ENCODE results near the gene AGR2.

Gene AGR2

DNA sequence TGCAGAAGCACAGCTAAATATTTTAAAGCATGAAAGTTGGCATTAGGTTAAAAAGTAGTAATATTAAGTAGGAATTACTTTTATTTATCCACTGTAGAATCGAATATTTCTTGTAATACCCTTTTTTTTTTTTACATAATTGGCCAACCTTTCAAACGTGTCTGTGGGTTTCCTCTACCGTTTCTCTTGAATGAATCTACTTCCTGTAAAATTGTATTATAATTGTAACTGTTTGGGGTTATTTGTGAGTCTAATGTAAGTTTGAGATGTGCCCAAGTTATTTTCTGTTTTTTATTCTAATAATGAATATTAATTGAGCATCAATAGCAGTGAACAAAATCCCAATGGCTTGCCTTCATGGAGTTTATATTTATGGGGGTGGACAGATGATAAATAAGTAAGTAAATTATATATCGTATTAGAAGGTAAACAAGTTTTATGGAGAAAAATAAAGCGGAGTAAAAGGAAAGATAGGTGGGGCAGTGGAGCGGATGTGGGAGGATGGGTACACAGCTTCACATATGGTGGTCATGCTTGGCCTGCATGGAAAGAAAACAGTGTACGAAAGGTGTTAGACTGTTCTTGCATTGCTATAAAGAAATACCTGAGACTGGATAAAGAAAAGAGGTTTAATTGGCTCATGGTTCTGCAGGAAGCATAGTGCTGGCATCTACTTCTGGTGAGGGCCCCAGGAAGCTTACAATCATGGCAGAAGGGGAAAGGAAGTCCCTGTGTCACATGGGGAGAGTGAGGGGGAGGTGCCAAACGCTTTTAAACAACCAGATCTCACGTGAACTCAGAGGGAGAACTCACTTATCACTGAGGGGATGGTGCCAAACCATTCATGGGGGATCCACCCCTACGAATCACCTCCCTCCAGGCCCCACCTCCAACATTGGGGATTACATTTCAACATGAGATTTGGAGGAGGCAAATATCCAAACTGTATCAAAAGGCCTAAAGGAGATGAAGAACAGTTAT is 45.9 kb downstream of the AGR2 start:
- DNase-seq: no peak
- Histone ChIP-seq H3K4me3 (ENCODE audit: low read depth, low read length) (no peak overlapping the region), H3K27ac (no peak overlapping the region), H3K27me3 (replicated peaks) (no peaks in the 10 kb centered on the region), H3K36me3 (replicated peaks) (no peaks in the 10 kb centered on the region)
- in situ Hi-C loops (cut with HindIII; ENCODE audit: low pct_ligation_motif_present, low sequenced_read_pairs): no loop called here
- TF ChIP-seq, protein P1, sequence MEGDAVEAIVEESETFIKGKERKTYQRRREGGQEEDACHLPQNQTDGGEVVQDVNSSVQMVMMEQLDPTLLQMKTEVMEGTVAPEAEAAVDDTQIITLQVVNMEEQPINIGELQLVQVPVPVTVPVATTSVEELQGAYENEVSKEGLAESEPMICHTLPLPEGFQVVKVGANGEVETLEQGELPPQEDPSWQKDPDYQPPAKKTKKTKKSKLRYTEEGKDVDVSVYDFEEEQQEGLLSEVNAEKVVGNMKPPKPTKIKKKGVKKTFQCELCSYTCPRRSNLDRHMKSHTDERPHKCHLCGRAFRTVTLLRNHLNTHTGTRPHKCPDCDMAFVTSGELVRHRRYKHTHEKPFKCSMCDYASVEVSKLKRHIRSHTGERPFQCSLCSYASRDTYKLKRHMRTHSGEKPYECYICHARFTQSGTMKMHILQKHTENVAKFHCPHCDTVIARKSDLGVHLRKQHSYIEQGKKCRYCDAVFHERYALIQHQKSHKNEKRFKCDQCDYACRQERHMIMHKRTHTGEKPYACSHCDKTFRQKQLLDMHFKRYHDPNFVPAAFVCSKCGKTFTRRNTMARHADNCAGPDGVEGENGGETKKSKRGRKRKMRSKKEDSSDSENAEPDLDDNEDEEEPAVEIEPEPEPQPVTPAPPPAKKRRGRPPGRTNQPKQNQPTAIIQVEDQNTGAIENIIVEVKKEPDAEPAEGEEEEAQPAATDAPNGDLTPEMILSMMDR (IDR thresholded peaks at IDR 0.05; ENCODE audit: low read depth, low read length, missing control alignments): no peak

DNA sequence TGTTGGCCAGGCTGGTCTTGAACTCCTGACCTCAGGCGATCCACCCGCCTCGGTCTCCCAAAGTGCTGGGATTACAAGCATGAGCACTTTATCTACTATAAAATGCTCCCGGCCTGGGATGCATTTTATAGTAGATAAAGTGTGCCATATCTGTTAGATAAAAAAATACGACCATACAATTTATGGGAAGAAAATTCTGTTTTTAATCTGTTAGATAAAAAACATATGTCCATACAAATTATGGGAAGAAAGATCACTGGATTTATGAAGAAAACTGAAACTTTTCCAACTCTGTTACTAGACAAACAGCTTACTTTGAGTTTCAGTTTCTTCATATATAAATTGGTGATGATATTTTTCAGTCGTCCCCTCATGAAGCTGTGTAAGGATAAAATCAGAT is 46.8 kb downstream of the AGR2 start:
- no peaks in the 10 kb centered on the region for H3K36me3 ChIP-seq (replicated peaks)
- H3K4me3 ChIP-seq (ENCODE audit: low read depth, low read length): no peak overlapping the region
- no peak overlapping the region for H3K27ac ChIP-seq
- no peak for DNase-seq
- TF ChIP-seq, protein P1 (IDR thresholded peaks at IDR 0.05; ENCODE audit: low read depth, low read length, missing control alignments): no peak
- H3K27me3 ChIP-seq (replicated peaks): no peaks in the 10 kb centered on the region
- in situ Hi-C loops (cut with HindIII; ENCODE audit: low pct_ligation_motif_present, low sequenced_read_pairs): no loop called here

DNA sequence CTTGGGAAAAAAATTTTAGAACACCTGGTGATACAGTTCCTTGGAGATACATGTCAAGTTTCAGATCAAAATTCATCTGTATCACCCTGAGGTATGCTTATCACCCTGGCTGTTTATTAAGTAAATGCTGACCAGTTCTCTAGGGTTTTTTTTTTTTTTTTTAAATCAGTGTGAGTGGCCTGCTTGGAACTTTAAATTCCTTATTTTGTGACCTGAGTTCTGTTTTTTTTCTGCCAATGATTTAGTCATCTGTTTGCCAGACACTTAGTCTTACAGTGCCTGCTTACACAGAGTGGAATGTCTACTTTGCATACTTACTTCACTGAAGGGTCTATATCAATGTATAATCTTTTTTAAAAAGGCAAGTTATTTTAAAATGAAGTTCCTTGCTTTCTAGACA is 49.4 kb downstream of the AGR2 start:
- no peaks in the 10 kb centered on the region for H3K36me3 ChIP-seq (replicated peaks)
- no peak for DNase-seq
- H3K27me3 ChIP-seq (replicated peaks): no peaks in the 10 kb centered on the region
- H3K4me3 ChIP-seq (ENCODE audit: low read depth, low read length): no peak overlapping the region
- in situ Hi-C loops (cut with HindIII; ENCODE audit: low pct_ligation_motif_present, low sequenced_read_pairs): no loop called here
- TF ChIP-seq, protein P1 (IDR thresholded peaks at IDR 0.05; ENCODE audit: low read depth, low read length, missing control alignments): no peak
- H3K27ac ChIP-seq: no peak overlapping the region

DNA sequence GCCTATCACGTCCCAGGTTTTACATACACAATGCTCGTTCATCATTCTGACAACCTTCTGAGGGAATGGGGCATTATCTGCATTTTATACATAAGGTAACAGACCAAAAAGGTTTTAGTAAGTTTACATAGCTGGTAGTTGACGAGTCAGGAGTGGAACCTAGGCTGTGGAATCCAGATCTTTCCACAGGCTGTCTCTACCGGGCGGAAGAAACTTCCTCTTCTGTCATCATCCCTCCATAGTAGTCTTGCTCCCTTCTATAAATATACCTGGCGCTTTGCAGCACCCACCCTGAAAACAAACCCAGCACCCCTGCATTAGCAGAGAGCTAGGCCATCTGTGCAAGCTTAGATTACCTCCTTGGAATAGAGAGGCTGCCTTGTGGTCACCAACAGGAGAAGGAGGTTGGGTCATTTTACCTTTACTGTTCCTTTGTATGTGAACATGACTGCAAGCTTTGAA is 49.9 kb downstream of the AGR2 start:
- in situ Hi-C loops (cut with HindIII; ENCODE audit: low pct_ligation_motif_present, low sequenced_read_pairs): no loop called here
- Histone ChIP-seq H3K27me3 (replicated peaks) (no peaks in the 10 kb centered on the region), H3K4me3 (ENCODE audit: low read depth, low read length) (no peak overlapping the region), H3K27ac (no peak overlapping the region), H3K36me3 (replicated peaks) (no peaks in the 10 kb centered on the region)
- no peak for DNase-seq
- TF ChIP-seq, protein P1 (IDR thresholded peaks at IDR 0.05; ENCODE audit: low read depth, low read length, missing control alignments): no peak

DNA sequence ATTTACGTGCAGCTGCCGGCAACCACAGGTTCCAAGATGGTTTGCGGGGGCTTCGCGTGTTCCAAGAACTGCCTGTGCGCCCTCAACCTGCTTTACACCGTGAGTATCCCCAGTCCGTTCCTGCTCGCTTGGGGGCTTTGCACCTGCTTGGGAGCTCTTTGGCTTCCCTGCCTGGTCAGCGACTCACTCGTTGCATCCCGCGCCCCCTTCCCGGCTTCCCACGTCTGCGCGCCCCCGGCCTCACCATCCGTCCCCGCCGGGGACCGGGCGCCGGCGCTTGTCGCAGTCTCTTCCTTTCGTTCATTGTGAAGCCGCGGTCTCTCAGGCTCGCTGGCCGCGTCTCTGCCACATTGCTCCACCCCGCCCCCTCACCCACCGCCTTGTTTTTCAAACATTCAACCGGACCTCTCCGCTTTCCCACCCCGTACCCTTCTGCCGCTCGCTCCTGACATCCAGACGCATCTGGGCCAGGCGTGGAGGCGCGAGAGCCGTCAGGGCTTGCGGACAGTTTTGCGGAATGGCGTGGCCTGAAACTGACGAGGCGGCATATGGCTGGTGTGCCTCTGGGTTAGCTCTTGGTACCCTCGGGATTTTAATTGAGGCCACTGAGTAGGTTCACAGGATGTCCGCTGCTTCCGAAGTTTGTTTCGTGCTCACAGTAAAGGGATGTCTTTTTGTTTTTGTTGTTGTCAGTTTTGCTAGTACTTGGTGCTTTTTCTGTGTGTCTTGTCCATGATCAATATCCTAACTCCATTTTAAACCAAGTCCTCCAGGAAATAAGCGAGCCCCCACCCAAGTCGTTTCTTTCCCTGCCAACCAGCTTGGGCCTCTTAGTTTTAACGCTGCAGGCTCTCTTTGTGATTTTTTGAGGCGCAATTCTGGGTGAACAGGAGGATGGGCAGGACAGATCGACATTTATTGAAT is 50.6 kb downstream of the AGR2 start:
- Histone ChIP-seq H3K27me3 (replicated peaks) (no peaks in the 10 kb centered on the region), H3K4me3 (ENCODE audit: low read depth, low read length) (peak overlapping the region; percentile 79), H3K27ac (no peak overlapping the region), H3K36me3 (replicated peaks) (no peaks in the 10 kb centered on the region)
- TF ChIP-seq, protein P1 (IDR thresholded peaks at IDR 0.05; ENCODE audit: low read depth, low read length, missing control alignments): no peak
- in situ Hi-C loops (cut with HindIII; ENCODE audit: low pct_ligation_motif_present, low sequenced_read_pairs): no loop called here
- DNase-seq: peak; percentile 20
